GM12873 (cell line): ENCODE data around the gene PRDM8.

Source experiments
- CTCF ChIP-seq: IDR thresholded peaks from 2 replicates; pipeline ENCODE4 v1.5.1; 2012; ENCODE audit warnings: low read depth, mild to moderate bottlenecking, moderate library complexity, low read length, control low read depth; ENCODE audit not compliant: insufficient read depth; ENCODE audit errors: missing control alignments

PRDM8 gene

GRCh38 chr4:80206111-80206510 lies 8.8 kb downstream of the PRDM8 start:
- TF ChIP-seq CTCF, result no peak

- TF ChIP-seq CTCF, result no peak
Observed at GRCh38 chr4:80206521-80207171, 9.3 kb downstream of the PRDM8 start.

- no peak for TF ChIP-seq CTCF
Observed at GRCh38 chr4:80207172-80207583, 9.9 kb downstream of the PRDM8 start.

GRCh38 chr4:80207664-80208063 lies 10.4 kb downstream of the PRDM8 start:
- no peak for TF ChIP-seq CTCF

GRCh38 chr4:80208610-80209339 lies 11.5 kb downstream of the PRDM8 start:
- no peak for TF ChIP-seq CTCF

- TF ChIP-seq CTCF, result no peak
Observed at GRCh38 chr4:80209340-80209701, 12.0 kb downstream of the PRDM8 start.

- TF ChIP-seq CTCF, result no peak
Observed at GRCh38 chr4:80210549-80210948, 13.2 kb downstream of the PRDM8 start.
